Stimulated activated naive CD4-positive, alpha-beta T cell (primary cell): ENCODE data around the gene SRPK3.

Experiments
- DNase-seq, 6 experiments: peaks; one replicate each; lab custom pipeline; 2025; lab: John Stamatoyannopoulos, UW

SRPK3 gene

DNA sequence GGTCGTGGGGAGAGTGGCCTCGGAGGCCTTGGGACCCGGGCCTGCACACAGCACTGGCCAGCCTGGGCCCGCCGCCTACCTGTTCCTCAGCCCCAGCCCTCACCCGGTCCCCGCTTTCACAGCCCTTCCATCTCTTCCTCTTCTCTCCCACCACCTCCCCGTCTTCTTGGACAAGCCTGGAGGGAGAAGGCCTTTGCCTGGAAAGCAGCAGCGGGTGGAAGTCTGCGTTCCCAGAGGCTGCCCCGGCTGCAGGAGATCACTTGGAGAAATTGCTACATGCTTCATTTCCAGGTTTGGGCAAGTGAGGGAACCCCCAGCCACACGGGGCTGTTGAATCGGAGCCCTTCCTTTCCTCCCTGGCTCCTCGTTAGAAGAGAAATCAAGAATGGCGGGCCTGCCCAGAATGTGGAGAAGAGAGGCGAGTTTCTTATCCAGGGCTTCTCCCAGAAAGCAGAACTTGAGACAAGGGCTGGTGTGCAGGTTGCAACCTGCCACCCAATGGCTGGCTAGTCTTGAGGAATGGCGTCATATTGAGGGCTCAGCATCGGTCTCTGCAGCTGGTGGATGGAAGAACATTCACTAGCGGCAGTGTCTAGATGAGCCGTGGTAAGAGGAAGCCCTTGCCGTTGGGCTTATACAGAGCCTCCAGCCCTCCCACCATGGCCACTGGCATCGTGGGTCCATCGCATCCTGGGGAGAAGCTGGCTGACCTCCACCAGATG lies 50.7 kb downstream of the SRPK3 start:
- no peak for DNase-seq

GRCh38 chrX:153832728-153833127 lies 51.9 kb downstream of the SRPK3 start:
- DNase-seq: no peak
